CD4-positive, alpha-beta T cell treated with Interleukin-17A for 4 hours (primary cell): Measurements from ENCODE around the gene UBR4.

Experiments used
- DNase-seq: peaks from one replicate; pipeline ENCODE4 v3.0.0-alpha.2; 2020; ENCODE audit warnings: mixed read lengths

Gene UBR4

GRCh38 chr1:19133360-19133759 is 76.7 kb downstream of the UBR4 start:
- DNase-seq, result no peak

- DNase-seq, result no peak
These were observed 79.6 kb downstream of the UBR4 start for GRCh38 chr1:19130468-19130867.

GRCh38 chr1:19128968-19129514 is 81.0 kb downstream of the UBR4 start:
- DNase-seq, result no peak

- DNase-seq, result no peak
These were observed 85.8 kb downstream of the UBR4 start for GRCh38 chr1:19124273-19124672.

- peak; percentile 40 for DNase-seq
These were observed 86.2 kb downstream of the UBR4 start for GRCh38 chr1:19123837-19124236.

DNA sequence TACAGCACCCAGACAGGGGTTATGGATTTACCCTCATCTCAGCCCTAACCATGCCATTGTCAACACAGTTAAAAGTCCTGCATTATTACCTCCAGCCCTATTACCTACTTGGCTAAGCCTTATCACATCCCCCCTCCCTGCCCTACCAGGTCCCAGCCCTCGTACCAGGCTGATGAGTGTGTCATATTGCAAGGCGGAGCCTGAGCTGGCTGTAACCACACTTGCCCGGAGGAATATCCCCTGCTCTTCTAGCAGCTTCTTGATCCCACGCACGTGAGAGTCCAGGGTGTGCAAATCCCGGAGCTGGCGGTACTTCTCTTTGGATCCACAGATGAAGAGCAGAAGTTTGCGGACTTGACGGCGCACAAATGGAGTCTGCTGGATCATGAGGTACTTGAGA is 87.4 kb downstream of the UBR4 start:
- no peak for DNase-seq

DNA sequence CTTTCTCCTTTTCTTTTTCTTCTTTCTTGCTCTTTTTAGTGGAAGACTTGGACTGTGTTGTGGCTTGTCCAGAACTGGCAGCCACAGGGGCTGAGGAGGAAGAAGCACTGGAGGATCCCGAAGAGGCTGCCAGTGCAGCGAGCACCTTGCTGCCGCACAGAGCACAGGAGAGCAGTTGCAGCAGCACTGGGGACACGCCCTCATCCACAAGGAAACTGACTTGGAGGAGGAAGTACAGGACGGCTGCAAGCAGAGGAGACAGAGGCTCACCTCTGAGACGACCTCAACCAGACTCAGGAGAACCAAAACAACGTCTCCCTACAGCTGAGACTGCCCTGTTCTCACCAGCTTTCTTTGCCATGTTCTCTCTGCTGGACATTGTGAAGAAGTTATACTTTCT is 88.9 kb downstream of the UBR4 start:
- no peak for DNase-seq

DNA sequence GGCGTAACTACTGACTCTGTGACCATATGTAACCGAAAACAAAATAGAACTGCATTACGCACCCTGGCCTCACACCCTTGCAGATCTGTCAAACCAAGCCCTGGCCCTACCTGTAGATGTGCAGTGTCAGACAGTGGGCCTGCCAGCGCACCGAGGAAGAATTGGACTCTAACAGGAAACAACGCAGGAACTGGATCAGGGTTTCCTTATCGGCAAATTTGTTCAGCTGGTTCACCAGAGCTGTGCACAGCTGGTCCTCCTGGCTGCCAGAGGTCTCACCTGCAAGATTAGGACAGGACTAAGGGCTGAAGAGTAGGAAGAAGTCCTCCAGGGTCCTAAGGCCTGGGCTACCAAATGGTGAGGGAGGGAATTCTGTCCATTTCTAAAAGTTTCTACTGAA is 90.0 kb downstream of the UBR4 start:
- DNase-seq, result no peak

- DNase-seq, result no peak
These were observed 94.8 kb downstream of the UBR4 start for GRCh38 chr1:19115082-19115808.

GRCh38 chr1:19113697-19114092 is 96.4 kb downstream of the UBR4 start:
- peak; percentile 38 for DNase-seq

DNA sequence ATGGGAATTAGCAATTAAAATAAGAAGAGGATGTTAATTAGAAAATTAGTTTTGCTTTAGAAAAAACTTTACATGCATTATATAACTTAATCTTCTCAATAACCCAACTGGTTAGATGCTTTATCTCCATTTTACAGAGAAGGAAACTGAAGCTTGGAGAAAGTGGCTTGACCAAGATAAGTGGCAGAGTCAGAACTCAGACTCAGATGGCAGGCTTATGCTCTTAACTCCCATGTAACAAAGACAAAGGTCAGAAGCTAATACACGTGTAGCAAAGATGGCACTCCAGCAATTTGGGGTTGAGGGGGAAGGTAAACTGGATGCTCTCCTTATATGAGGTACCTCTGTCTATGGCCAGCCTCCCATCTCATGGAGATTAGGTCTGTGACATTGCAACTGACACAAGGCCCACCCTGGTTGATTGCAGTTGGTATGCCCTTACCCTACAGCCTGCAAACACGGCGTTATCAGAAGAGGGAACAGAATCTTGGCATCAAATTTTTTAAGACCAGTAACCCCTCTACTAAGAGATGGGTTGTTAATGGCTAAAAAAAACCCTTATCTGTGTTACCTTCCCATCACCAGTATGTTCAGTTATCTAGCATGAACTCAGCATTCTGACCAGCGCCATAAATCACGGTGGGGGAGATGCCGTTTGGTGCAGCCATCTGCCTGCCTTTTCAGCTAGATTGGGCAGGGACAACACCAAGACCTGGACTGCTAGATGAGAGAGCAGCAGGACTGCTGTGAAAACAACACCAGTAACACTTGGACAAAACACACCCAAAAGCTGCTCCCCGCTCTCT is 97.0 kb downstream of the UBR4 start:
- no peak for DNase-seq

GRCh38 chr1:19110257-19110927 is 99.7 kb downstream of the UBR4 start:
- DNase-seq, result no peak

DNA sequence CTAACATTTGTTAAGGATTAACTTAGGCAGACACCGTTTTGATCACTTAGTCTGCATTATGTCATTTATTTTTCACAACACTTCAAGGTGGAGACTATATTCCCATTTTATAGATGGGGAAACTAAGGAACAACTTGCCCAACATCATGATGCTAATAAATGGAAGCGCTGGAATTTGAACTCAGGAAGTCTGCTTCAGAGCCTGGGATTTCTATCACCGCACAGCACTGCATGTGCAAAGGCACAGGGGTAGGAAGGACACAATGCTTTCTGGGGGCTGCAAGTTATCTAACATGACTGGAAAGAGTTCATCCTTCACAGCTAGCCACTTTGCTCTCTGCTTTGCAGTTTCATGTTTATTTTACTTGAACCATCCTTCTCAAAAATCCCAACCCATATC is 100.5 kb downstream of the UBR4 start:
- DNase-seq, result no peak

- no peak for DNase-seq
These were observed 108.8 kb downstream of the UBR4 start for GRCh38 chr1:19101244-19101643.

- DNase-seq, result no peak
These were observed 110.0 kb downstream of the UBR4 start for GRCh38 chr1:19100028-19100427.

DNA sequence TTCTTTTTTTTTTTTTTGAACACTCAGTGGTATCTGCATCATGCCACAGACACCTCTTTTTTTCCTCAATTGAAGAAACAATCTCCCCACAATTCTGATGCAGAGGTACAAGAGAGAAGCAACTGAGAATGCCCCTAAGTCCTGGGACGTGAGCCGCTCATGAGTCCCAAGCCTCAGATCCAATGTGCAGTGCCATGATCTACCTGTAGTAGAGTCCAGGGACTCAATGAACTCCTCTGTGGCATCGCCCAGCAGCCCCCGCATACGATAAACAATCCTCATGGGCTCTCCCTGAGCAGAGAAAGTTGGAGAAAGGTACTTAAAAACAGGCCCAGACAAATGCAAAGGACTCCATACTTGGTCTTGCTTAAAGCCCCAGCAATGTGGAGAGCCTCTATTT is 113.1 kb downstream of the UBR4 start:
- no peak for DNase-seq

DNA sequence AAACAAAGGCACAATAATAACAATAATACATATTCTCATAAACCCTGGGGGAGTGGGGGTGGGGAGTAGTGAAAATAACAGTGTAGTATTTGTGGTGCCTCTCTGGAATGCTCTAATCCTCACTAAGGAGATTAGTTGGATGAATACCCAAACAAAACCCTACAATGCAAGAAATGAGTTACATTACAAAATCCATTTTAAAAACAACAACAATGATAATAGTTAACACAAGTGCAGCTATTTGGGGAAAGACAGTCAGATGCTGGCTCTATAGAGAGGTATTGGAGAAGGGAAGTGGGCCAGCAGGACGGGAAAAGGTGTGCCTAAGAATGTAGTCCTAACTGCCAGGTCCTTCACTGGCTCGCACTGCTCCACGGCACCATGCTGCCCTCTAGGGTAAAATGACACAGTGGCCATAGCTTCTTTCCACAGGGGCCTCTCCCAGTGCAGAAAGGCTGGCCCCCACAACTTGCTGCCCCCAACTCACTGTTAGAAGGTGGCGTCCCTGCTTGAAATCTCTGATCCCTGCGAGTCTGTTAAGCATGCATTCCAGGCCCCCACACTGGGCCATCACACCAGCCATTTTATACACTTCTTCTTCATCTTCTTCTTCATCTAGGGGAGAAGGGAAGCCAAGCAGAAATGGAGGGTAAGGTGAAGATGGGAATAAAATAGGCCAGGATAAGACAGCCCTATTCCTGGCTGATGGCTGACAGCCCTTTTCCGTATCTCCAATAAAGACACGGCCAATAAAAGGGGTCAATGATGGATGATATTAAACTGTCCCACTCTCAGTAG is 113.8 kb downstream of the UBR4 start:
- DNase-seq, result peak; percentile 53

GRCh38 chr1:19091196-19091953 is 118.7 kb downstream of the UBR4 start:
- no peak for DNase-seq

GRCh38 chr1:19089524-19089923 is 120.5 kb downstream of the UBR4 start:
- DNase-seq, result no peak

DNA sequence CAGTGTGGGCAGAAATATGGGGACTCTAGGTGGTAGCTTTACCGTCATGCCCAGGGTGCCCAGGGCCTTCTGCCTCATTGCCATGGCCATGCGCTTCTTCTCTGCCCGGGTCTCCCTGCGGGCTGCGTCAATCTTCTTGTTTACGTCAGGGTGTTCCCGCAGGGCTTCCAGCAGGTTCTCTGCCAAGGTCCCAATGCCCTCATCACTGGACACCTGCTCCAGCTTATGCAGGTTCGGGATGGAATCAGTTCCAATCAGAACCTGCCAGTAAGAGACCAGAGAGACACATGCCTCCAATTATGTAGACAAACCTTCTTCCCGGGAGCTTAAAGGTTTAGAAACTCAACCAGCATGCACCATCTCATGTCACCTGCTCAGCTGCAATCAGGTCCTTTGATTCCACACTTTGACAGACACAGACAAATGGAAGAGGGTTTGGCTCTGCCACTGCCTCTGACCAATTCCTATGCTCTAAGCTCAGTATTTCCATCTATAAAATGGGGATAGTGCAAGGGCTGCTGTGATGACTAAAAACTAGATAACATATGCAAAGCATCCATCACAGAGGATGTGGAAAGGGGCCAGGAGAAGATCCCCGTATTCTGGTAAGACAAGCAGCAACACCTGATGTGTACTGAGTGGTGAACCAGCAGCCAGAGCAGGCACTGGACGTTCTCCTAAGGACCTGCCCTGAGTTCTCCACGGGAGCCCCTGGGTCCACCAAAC is 121.2 kb downstream of the UBR4 start:
- DNase-seq, result no peak
